IgD-negative memory B cell (primary cell): Measurements from ENCODE around the gene GPR157. TPM values are rescaled to one million over a fixed set of nuclear protein-coding genes. Genes with fewer than 3 reads are reported as not detected.

Source experiments
- H3K27ac Mint-ChIP-seq, 3 donors: one replicate each; pipeline ENCODE4 v1.8.0; 2020 to 2022; ENCODE audit warnings: mild to moderate bottlenecking in 3 of 3, mixed read lengths in 3 of 3, moderate library complexity in 1 of 3
- H3K27me3 Mint-ChIP-seq: one replicate; pipeline ENCODE4 v1.8.0; 2021; ENCODE audit warnings: mixed read lengths
- H3K36me3 Mint-ChIP-seq: one replicate; pipeline ENCODE4 v1.8.0; 2020; ENCODE audit warnings: mild to moderate bottlenecking, mixed read lengths
- H3K4me1 Mint-ChIP-seq, 3 donors: one replicate each; pipeline ENCODE4 v1.8.0; 2020 to 2022; ENCODE audit warnings: mixed read lengths in 3 of 3, mild to moderate bottlenecking in 1 of 3
- H3K4me3 Mint-ChIP-seq, 4 donors: one replicate each; pipeline ENCODE4 v1.8.0; 2020 to 2022; ENCODE audit warnings: mild to moderate bottlenecking in 4 of 4, mixed read lengths in 4 of 4, moderate library complexity in 3 of 4
- H3K9me3 Mint-ChIP-seq, 3 donors: one replicate each; pipeline ENCODE4 v1.8.0; 2020 to 2021; ENCODE audit warnings: mixed read lengths in 3 of 3, mild to moderate bottlenecking in 1 of 3
- polyA plus RNA-seq: library from polyadenylated mRNA; unstranded; fragments of 300-500 nt; fragmentation: Illumina TruSeq; gene quantifications from one replicate; pipeline ENCODE4 v1.2.3, GENCODE V29; 2021

GPR157 gene
- polyA plus RNA-seq, 1 donor from 2014 or later, result 1.3 TPM

DNA sequence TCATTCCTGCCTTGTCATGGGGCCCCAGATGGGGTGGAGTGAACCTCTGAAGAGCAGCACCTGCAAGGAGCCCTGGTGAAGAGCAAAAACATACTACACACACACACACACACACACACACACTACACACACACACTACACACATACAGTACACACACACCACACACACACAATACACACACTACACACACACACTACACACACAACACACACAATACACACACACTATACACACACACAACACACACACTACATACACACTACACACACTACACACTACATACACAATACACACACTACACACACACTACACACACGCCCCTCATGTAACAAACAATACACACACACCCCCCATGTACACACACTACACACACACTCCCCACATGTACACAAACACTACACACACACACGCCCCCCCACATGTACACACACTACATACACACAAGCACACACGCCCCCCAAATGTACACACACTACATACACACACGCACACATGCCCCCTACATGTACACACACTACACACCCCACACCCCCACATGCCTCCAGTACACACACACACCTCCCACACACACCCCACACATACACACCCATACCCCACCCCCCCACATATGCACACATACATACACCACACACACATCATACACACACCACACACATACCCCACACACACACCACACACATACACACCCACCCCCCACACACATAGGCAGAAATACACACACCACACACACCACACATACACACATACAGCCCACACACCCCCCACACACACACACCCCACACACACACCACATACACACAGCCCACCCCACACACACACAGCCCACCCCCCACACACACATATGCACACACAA lies 68.8 kb downstream of the GPR157 start:
- no peak overlapping the region for H3K4me3 Mint-ChIP-seq
- H3K36me3 Mint-ChIP-seq, result peaks cover 3% of the 10 kb centered on the region
- H3K27ac Mint-ChIP-seq, result peak overlapping the region in 1 of 3 donors; percentile 6
- peaks cover 14 to 19% (median 14%) of the 10 kb centered on the region in 3 donors for H3K4me1 Mint-ChIP-seq
- H3K9me3 Mint-ChIP-seq, result no peaks in the 10 kb centered on the region
- no peaks in the 10 kb centered on the region for H3K27me3 Mint-ChIP-seq

GRCh38 chr1:9058465-9058864 lies 70.4 kb downstream of the GPR157 start:
- H3K36me3 Mint-ChIP-seq, result peaks cover 2% of the 10 kb centered on the region
- H3K9me3 Mint-ChIP-seq, result no peaks in the 10 kb centered on the region
- H3K27ac Mint-ChIP-seq, result peak overlapping the region in 2 of 3 donors; percentile 26 to 59

GRCh38 chr1:9057851-9058250 lies 71.1 kb downstream of the GPR157 start:
- Mint-ChIP-seq H3K4me1 (peaks cover 5 to 11% (median 6%) of the 10 kb centered on the region in 3 donors), H3K36me3 (peaks cover 2% of the 10 kb centered on the region), H3K27me3 (no peaks in the 10 kb centered on the region), H3K4me3 (no peak overlapping the region), H3K9me3 (no peaks in the 10 kb centered on the region), H3K27ac (no peak overlapping the region)

More at GRCh38 chr1:9058465-9058864, 70.4 kb downstream of the GPR157 start:
- peaks cover 6 to 12% (median 6%) of the 10 kb centered on the region in 3 donors for H3K4me1 Mint-ChIP-seq
- no peaks in the 10 kb centered on the region for H3K27me3 Mint-ChIP-seq
- H3K4me3 Mint-ChIP-seq, result no peak overlapping the region

DNA sequence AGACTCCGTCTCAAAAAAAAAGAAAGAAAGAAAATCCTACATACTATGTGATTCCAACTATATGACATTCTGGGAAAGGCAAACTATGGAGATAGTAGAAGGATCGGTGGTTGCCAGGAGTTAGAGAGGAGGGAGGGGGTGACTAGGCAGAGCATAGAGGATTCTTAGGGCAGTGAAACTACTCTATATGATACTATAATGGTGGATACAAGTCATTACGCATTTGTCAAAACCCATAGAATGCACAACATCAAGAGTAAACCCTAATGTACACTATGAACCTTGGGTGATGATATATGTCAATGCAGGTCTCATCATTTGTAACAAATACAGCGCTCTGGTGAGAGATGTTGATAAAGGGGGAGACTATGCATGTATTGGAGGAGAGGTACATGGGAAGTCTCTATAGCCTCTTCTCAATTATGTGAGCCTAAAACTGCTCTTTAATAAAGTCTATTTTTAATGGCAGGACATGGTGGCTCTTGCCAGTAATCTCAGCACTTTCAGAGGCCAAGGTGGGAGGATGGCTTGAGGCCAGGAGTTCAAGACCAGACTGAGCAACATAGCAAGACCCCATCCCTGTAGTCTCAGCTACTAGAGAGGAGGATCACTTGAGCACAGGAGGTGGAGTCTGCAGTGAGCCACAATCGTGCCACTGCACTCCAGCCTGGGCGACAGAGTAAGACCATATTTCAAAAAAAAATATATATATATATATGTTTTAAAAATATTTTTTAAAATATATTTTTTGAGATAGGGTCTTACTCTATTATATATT lies 76.4 kb downstream of the GPR157 start:
- Mint-ChIP-seq H3K27ac (no peak overlapping the region), H3K27me3 (no peaks in the 10 kb centered on the region), H3K4me1 (peaks cover 4 to 5% (median 5%) of the 10 kb centered on the region in 3 donors), H3K4me3 (no peak overlapping the region), H3K9me3 (no peaks in the 10 kb centered on the region), H3K36me3 (peaks cover 14% of the 10 kb centered on the region)

DNA sequence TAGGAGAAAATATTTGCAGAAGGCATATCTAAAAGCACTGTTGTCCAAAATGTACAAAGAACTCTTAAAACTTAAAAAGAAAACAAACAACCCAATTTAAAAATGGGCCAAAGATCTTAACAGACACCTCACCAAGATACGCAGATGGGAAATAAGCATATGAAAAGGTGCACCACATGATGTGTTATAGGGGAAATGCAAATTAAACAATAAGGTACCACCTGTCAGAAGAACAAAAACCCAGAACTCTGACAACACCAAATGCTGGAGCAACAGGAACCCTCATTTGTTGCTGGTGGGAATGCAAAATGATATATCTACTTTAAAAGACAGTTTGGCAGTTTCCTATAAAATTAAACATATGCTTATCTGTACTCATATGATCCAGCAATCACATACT lies 77.5 kb downstream of the GPR157 start:
- Mint-ChIP-seq H3K4me1 (peaks cover 4 to 6% (median 5%) of the 10 kb centered on the region in 3 donors), H3K36me3 (peaks cover 14% of the 10 kb centered on the region), H3K27me3 (no peaks in the 10 kb centered on the region), H3K9me3 (no peaks in the 10 kb centered on the region), H3K27ac (no peak overlapping the region), H3K4me3 (no peak overlapping the region)

- Mint-ChIP-seq H3K4me1 (peaks cover 4 to 6% (median 5%) of the 10 kb centered on the region in 3 donors), H3K27me3 (no peaks in the 10 kb centered on the region), H3K36me3 (peaks cover 14% of the 10 kb centered on the region), H3K27ac (no peak overlapping the region), H3K4me3 (no peak overlapping the region), H3K9me3 (no peaks in the 10 kb centered on the region)
Observed at GRCh38 chr1:9050803-9051202, 78.1 kb downstream of the GPR157 start.

Other genes with a start within 250 kb of the GPR157 start
- gene CA6, start 183.2 kb downstream of the GPR157 start, polyA plus RNA-seq, result not detected
- not detected for gene SLC2A7, start 102.7 kb downstream of the GPR157 start, polyA plus RNA-seq
- gene SLC2A5, start 59.5 kb downstream of the GPR157 start, polyA plus RNA-seq, result 10.0 TPM
- 11.3 TPM for gene H6PD, start 105.7 kb upstream of the GPR157 start, polyA plus RNA-seq
- 1.8 TPM for gene SPSB1, start 163.8 kb upstream of the GPR157 start, polyA plus RNA-seq